H9 (cell line): ENCODE results near the gene TMPRSS3. TPM values are rescaled to one million over a fixed set of nuclear protein-coding genes. Genes with fewer than 3 reads are reported as not detected.

ENCODE experiments used
- DNase-seq: peaks from one replicate; pipeline ENCODE4 v3.0.0-alpha.2; 2017
- H2AFZ ChIP-seq: one replicate; pipeline ENCODE4 v1.6.1; 2013; ENCODE audit warnings: mild to moderate bottlenecking, low read length, control low read depth, moderate library complexity
- H2AK5ac ChIP-seq: 2 replicates; pipeline ENCODE4 v1.6.1; 2013; ENCODE audit warnings: low read length, control low read depth, mixed read lengths; ENCODE audit not compliant: insufficient read length
- H2BK120ac ChIP-seq: one replicate; pipeline ENCODE4 v1.6.1; 2013; ENCODE audit warnings: low read depth, mild to moderate bottlenecking, low read length, control low read depth, inconsistent platforms; ENCODE audit not compliant: poor library complexity, severe bottlenecking
- H2BK12ac ChIP-seq: 2 replicates; pipeline ENCODE4 v1.6.1; 2013; ENCODE audit warnings: low read length, control low read depth, mixed read lengths, low read depth; ENCODE audit not compliant: insufficient read length
- H2BK15ac ChIP-seq: 2 replicates; pipeline ENCODE4 v1.6.1; 2013; ENCODE audit warnings: low read depth, low read length, control low read depth
- H2BK20ac ChIP-seq: one replicate; pipeline ENCODE4 v1.6.1; 2013; ENCODE audit warnings: low read depth, mild to moderate bottlenecking, low read length, control low read depth, inconsistent platforms; ENCODE audit not compliant: poor library complexity, severe bottlenecking
- H2BK5ac ChIP-seq: 2 replicates; pipeline ENCODE4 v1.6.1; 2013; ENCODE audit warnings: low read length, control low read depth, mixed read lengths; ENCODE audit not compliant: insufficient read length
- H3K14ac ChIP-seq: 2 replicates; pipeline ENCODE4 v1.6.1; 2013; ENCODE audit warnings: low read length, control low read depth; ENCODE audit not compliant: insufficient read depth
- H3K18ac ChIP-seq: 2 replicates; pipeline ENCODE4 v1.6.1; 2013; ENCODE audit warnings: low read depth, mild to moderate bottlenecking, mixed read lengths, low read length, control low read depth; ENCODE audit not compliant: insufficient read length
- H3K23ac ChIP-seq: 2 replicates; pipeline ENCODE4 v1.6.1; 2013; ENCODE audit warnings: low read length, control low read depth, mixed read lengths, low read depth; ENCODE audit not compliant: insufficient read length
- H3K23me2 ChIP-seq: 2 replicates; pipeline ENCODE4 v1.6.1; 2013; ENCODE audit warnings: low read depth, mild to moderate bottlenecking, mixed read lengths, low read length, control low read depth; ENCODE audit not compliant: insufficient read length, poor library complexity, severe bottlenecking
- H3K27ac ChIP-seq: 2 replicates; pipeline ENCODE4 v1.5.1; 2013; ENCODE audit warnings: low read length, control low read depth, mixed read lengths, low read depth; ENCODE audit not compliant: insufficient read length
- H3K27me3 ChIP-seq: 2 replicates; pipeline ENCODE4 v1.6.1; 2013; ENCODE audit warnings: low read length, control low read depth, inconsistent platforms; ENCODE audit not compliant: insufficient read depth
- H3K4ac ChIP-seq: 2 replicates; pipeline ENCODE4 v1.6.1; 2013; ENCODE audit warnings: low read depth, mild to moderate bottlenecking, control low read depth, inconsistent platforms, low read length, moderate library complexity
- H3K4me1 ChIP-seq: 2 replicates; pipeline ENCODE4 v1.6.1; 2013; ENCODE audit warnings: low read length, control low read depth, inconsistent platforms; ENCODE audit not compliant: insufficient read depth
- H3K4me2 ChIP-seq: 2 replicates; pipeline ENCODE4 v1.6.1; 2013; ENCODE audit warnings: low read length, control low read depth, mixed read lengths; ENCODE audit not compliant: insufficient read length, insufficient read depth
- H3K56ac ChIP-seq: 2 replicates; pipeline ENCODE4 v1.6.1; 2013; ENCODE audit warnings: low read depth, mild to moderate bottlenecking, mixed read lengths, low read length, control low read depth; ENCODE audit not compliant: insufficient read length
- H3K79me1 ChIP-seq: 2 replicates; pipeline ENCODE4 v1.6.1; 2013; ENCODE audit warnings: low read depth, mild to moderate bottlenecking, moderate library complexity, low read length, control low read depth, inconsistent platforms; ENCODE audit not compliant: insufficient read depth, poor library complexity, severe bottlenecking
- H3K79me2 ChIP-seq: 2 replicates; pipeline ENCODE4 v1.6.1; 2013; ENCODE audit warnings: low read length, control low read depth, inconsistent platforms; ENCODE audit not compliant: insufficient read depth
- H3K9ac ChIP-seq: 2 replicates; pipeline ENCODE4 v1.6.1; 2013; ENCODE audit warnings: low read length, control low read depth, mixed read lengths; ENCODE audit not compliant: insufficient read length; ENCODE audit errors: extremely low read depth
- H3K9me3 ChIP-seq: one replicate; pipeline ENCODE4 v1.6.1; 2013; ENCODE audit warnings: low read depth, low read length, inconsistent platforms; ENCODE audit not compliant: control insufficient read depth
- H3T11ph ChIP-seq: one replicate; pipeline ENCODE4 v1.6.1; 2013; ENCODE audit warnings: mild to moderate bottlenecking, low read length, control low read depth, inconsistent platforms
- H4K20me1 ChIP-seq: one replicate; pipeline ENCODE4 v1.6.1; 2013; ENCODE audit not compliant: control insufficient read depth, insufficient read length, insufficient read depth
- H4K5ac ChIP-seq: 2 replicates; pipeline ENCODE4 v1.6.1; 2013; ENCODE audit warnings: low read depth, mild to moderate bottlenecking, mixed read lengths, low read length, control low read depth; ENCODE audit not compliant: insufficient read length
- H4K8ac ChIP-seq: replicated peaks from 2 replicates; pipeline ENCODE4 v1.6.1; 2013; ENCODE audit warnings: low read length, control low read depth, mixed read lengths, low read depth; ENCODE audit not compliant: insufficient read length
- H4K91ac ChIP-seq: 2 replicates; pipeline ENCODE4 v1.6.1; 2013; ENCODE audit warnings: low read depth, mild to moderate bottlenecking, moderate library complexity, mixed read lengths, low read length, control low read depth; ENCODE audit not compliant: insufficient read length
- H3K27ac Mint-ChIP-seq, 3 experiments: 2 replicates in 2 of 3; 3 replicates in 1 of 3; pipeline ENCODE4 v1.8.0; 2020 to 2021; ENCODE audit warnings: mixed read lengths in 3 of 3, mild to moderate bottlenecking in 1 of 3, moderate library complexity in 1 of 3
- H3K27me3 Mint-ChIP-seq: 2 replicates; pipeline ENCODE4 v1.8.0; 2021; ENCODE audit warnings: low read depth, mild to moderate bottlenecking, moderate library complexity, mixed read lengths
- H3K36me3 Mint-ChIP-seq, 3 experiments: 2 replicates in 2 of 3; 3 replicates in 1 of 3; pipeline ENCODE4 v1.8.0; 2020 to 2021; ENCODE audit warnings: low read depth in 3 of 3, mixed read lengths in 3 of 3; ENCODE audit not compliant: insufficient read depth in 1 of 3
- H3K4me1 Mint-ChIP-seq, 2 experiments: 2 replicates each; pipeline ENCODE4 v1.8.0; 2020; ENCODE audit warnings: mixed read lengths in 2 of 2
- H3K4me3 Mint-ChIP-seq, 2 experiments: 2 replicates in 1 of 2; 3 replicates in 1 of 2; pipeline ENCODE4 v1.8.0; 2020 to 2021; ENCODE audit warnings: mild to moderate bottlenecking in 2 of 2, mixed read lengths in 2 of 2, moderate library complexity in 1 of 2
- H3K9me3 Mint-ChIP-seq, 2 experiments: 2 replicates in 1 of 2; 3 replicates in 1 of 2; pipeline ENCODE4 v1.8.0; 2020; ENCODE audit warnings: mild to moderate bottlenecking in 2 of 2, mixed read lengths in 2 of 2, moderate library complexity in 1 of 2
- WGBS: extraction: QIAGEN DNeasy Blood & Tissue Kit; methylation state at CpG from one replicate; pipeline ENCODE4 v1.1.7; 2013; ENCODE audit warnings: missing lambda C conversion rate, low lambda C conversion rate, mixed read lengths; ENCODE audit not compliant: insufficient read length; ENCODE audit errors: extremely low coverage; 5-methylcytosine and 5-hydroxymethylcytosine counted together
- total RNA-seq: library from RNA; stranded (reverse); gene quantifications from 2 replicates; pipeline ENCODE4 v1.2.1, GENCODE V29; 2021
- TF ChIP-seq, protein P1 (sequence below): fragments of 200-600 bp; sonication (generic); conservative IDR thresholded peaks from 3 replicates; pipeline ENCODE4 v1.8.0; 2021; ENCODE audit warnings: antibody characterized with exemption, mild to moderate bottlenecking

The TMPRSS3 gene
- total RNA-seq, 1 experiment from 2014 or later, result 0.31 TPM

- Histone ChIP-seq H2BK15ac (no peak overlapping the region), H2BK120ac (no peak overlapping the region), H4K91ac (no peak overlapping the region), H3K79me1 (no peaks in the 10 kb centered on the region), H4K8ac (no peak overlapping the region), H2BK5ac (no peak overlapping the region), H3K18ac (no peak overlapping the region), H3K4me1 (no peaks in the 10 kb centered on the region), H3K14ac (no peak overlapping the region), H4K5ac (no peak overlapping the region), H3K27ac (no peak overlapping the region), H3K79me2 (no peaks in the 10 kb centered on the region), H3K9ac (no peak overlapping the region), H3K4me2 (no peak overlapping the region), H3K23me2 (no peaks in the 10 kb centered on the region), H3K27me3 (no peaks in the 10 kb centered on the region), H3K23ac (no peak overlapping the region), H3K9me3 (no peaks in the 10 kb centered on the region), H3K56ac (no peak overlapping the region), H2BK12ac (no peak overlapping the region), H2AFZ (no peak overlapping the region), H3K4ac (no peak overlapping the region), H2BK20ac (no peak overlapping the region), H3T11ph (no peak overlapping the region), H4K20me1 (no peaks in the 10 kb centered on the region), H2AK5ac (no peak overlapping the region)
- Mint-ChIP-seq H3K9me3 (no peaks in the 10 kb centered on the region), H3K4me1 (peaks cover 19 to 21% of the 10 kb centered on the region in 2 experiments), H3K27ac (no peak overlapping the region), H3K36me3 (no peaks in the 10 kb centered on the region), H3K27me3 (peaks cover 3% of the 10 kb centered on the region), H3K4me3 (no peak overlapping the region)
- no CpG with 5 or more reads among the region's 4 CpGs for WGBS
- TF ChIP-seq, protein P1, sequence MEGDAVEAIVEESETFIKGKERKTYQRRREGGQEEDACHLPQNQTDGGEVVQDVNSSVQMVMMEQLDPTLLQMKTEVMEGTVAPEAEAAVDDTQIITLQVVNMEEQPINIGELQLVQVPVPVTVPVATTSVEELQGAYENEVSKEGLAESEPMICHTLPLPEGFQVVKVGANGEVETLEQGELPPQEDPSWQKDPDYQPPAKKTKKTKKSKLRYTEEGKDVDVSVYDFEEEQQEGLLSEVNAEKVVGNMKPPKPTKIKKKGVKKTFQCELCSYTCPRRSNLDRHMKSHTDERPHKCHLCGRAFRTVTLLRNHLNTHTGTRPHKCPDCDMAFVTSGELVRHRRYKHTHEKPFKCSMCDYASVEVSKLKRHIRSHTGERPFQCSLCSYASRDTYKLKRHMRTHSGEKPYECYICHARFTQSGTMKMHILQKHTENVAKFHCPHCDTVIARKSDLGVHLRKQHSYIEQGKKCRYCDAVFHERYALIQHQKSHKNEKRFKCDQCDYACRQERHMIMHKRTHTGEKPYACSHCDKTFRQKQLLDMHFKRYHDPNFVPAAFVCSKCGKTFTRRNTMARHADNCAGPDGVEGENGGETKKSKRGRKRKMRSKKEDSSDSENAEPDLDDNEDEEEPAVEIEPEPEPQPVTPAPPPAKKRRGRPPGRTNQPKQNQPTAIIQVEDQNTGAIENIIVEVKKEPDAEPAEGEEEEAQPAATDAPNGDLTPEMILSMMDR, result no peak
- no peak for DNase-seq
Observed at GRCh38 chr21:42400525-42400924, 4.7 kb upstream of the TMPRSS3 start.
